Naive thymus-derived CD8-positive, alpha-beta T cell (primary cell): ENCODE measurements around the gene BNC1. TPM values are rescaled to one million over a fixed set of nuclear protein-coding genes. Genes with fewer than 3 reads are reported as not detected.

Experiments used
- ATAC-seq, 2 donors: fragments of 150-1000 bp; cut with Tn5 transposase in 1 of 2; sonication (Bioruptor Pico), chemical (Tn5 transposase) in 1 of 2; 1 replicate in 1 of 2; 2 replicates in 1 of 2; pipeline ENCODE4 v1.10.0; 2021; ENCODE audit warnings: mild to moderate bottlenecking in 2 of 2, moderate library complexity in 2 of 2
- POLR2A ChIA-PET: fragments of 350-600 bp; sonication (Branson Sonifier 250); formaldehyde crosslinking; loops from one replicate; lab custom pipeline; 2021; ENCODE audit warnings: antibody characterized with exemption; lab: Charles Lee
- DNase-seq, 10 donors: peaks; one replicate each; pipeline versions ENCODE4 v3.0.0 to v3.0.0-alpha.2; 2020 to 2022
- H3K27ac Mint-ChIP-seq, 10 donors: one replicate each; pipeline ENCODE4 v1.8.0; 2020 to 2022; ENCODE audit warnings: mild to moderate bottlenecking in 10 of 10, mixed read lengths in 10 of 10, moderate library complexity in 4 of 10, inconsistent platforms in 1 of 10
- H3K27me3 Mint-ChIP-seq, 5 donors: one replicate each; pipeline ENCODE4 v1.8.0; 2021 to 2022; ENCODE audit warnings: mixed read lengths in 5 of 5
- H3K36me3 Mint-ChIP-seq, 3 donors: one replicate each; pipeline ENCODE4 v1.8.0; 2020 to 2022; ENCODE audit warnings: mixed read lengths in 3 of 3, mild to moderate bottlenecking in 2 of 3, inconsistent platforms in 1 of 3
- H3K4me1 Mint-ChIP-seq, 4 donors: one replicate each; pipeline ENCODE4 v1.8.0; 2021 to 2022; ENCODE audit warnings: mixed read lengths in 4 of 4
- H3K4me3 Mint-ChIP-seq, 10 donors: one replicate each; pipeline ENCODE4 v1.8.0; 2020 to 2022; ENCODE audit warnings: mild to moderate bottlenecking in 10 of 10, mixed read lengths in 10 of 10, moderate library complexity in 6 of 10, inconsistent platforms in 1 of 10
- H3K9me3 Mint-ChIP-seq, 9 donors: one replicate each; pipeline ENCODE4 v1.8.0; 2020 to 2022; ENCODE audit warnings: mixed read lengths in 9 of 9, mild to moderate bottlenecking in 3 of 9, inconsistent platforms in 1 of 9, moderate library complexity in 1 of 9
- polyA plus RNA-seq, 3 donors: library from polyadenylated mRNA; unstranded; fragments of 300-500 nt; fragmentation: Illumina TruSeq; gene quantifications; one replicate each; pipeline ENCODE4 v1.2.3, GENCODE V29; 2021
- total RNA-seq, 8 experiments: library from RNA in 2 of 8; stranded (reverse) in 2 of 8; gene quantifications; one replicate each; pipeline ENCODE4 v1.2.3 and lab custom pipeline; 2021 to 2026

Gene BNC1
- total and polyA plus RNA-seq, 5 experiments from 2014 or later: not detected

DNA sequence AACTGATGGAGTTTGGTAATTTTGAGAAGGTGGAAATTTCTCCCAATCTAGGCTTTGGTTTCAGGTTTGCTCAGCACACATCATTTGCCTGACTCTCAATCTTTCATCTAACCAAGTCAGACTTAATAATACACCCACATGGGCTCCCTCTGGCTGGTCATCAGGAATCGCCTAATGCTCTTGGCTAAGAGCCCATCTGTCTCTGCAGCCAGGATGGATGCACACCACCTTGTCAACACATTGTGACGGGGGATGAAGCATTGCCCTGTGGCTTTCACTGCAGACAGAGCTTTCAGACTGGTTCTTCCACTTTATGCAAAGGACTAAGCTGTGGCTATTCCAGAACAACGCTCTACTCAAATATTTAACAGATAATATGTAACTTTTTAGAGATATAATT is 73.8 kb downstream of the BNC1 start:
- Mint-ChIP-seq H3K36me3 (peaks cover 1 to 4% (median 2%) of the 10 kb centered on the region in 3 donors), H3K4me3 (no peak overlapping the region), H3K27ac (no peak overlapping the region), H3K4me1 (peaks cover 3 to 9% (median 5%) of the 10 kb centered on the region in 4 donors), H3K9me3 (peaks cover 0 to 3% (median 0%) of the 10 kb centered on the region in 9 donors), H3K27me3 (peaks cover 12 to 24% (median 20%) of the 10 kb centered on the region in 5 donors)
- ATAC-seq (no peak), DNase-seq (no peak)
- POLR2A ChIA-PET: no interaction called here

GRCh38 chr15:83209333-83209732 is 75.1 kb downstream of the BNC1 start:
- POLR2A ChIA-PET: no interaction called here
- Mint-ChIP-seq H3K4me1 (peaks cover 3 to 10% (median 5%) of the 10 kb centered on the region in 4 donors), H3K27me3 (peaks cover 8 to 20% (median 14%) of the 10 kb centered on the region in 5 donors), H3K4me3 (no peak overlapping the region), H3K36me3 (peaks cover 1 to 4% (median 2%) of the 10 kb centered on the region in 3 donors), H3K27ac (no peak overlapping the region), H3K9me3 (peaks cover 0 to 2% (median 0%) of the 10 kb centered on the region in 9 donors)
- no peak for DNase-seq
- no peak for ATAC-seq

- no peak for ATAC-seq
- peaks cover 1 to 4% (median 2%) of the 10 kb centered on the region in 3 donors for H3K36me3 Mint-ChIP-seq
- peaks cover 0 to 2% (median 0%) of the 10 kb centered on the region in 9 donors for H3K9me3 Mint-ChIP-seq
- H3K4me3 Mint-ChIP-seq: no peak overlapping the region
- peak overlapping the region in 1 of 10 donors; percentile 38 for H3K27ac Mint-ChIP-seq
- peaks cover 10 to 25% (median 13%) of the 10 kb centered on the region in 5 donors for H3K27me3 Mint-ChIP-seq
- POLR2A ChIA-PET: interaction anchor here (0.5 to 0.7 kb wide), 2 partner anchors 315 to 664 kb away, joined by 3 read pairs; no protein-coding TSS in a partner anchor
- peak in 1 of 10 donors; percentile 3 for DNase-seq
- H3K4me1 Mint-ChIP-seq: peaks cover 3 to 10% (median 5%) of the 10 kb centered on the region in 4 donors
Observed at GRCh38 chr15:83208367-83208661, 76.2 kb downstream of the BNC1 start.

DNA sequence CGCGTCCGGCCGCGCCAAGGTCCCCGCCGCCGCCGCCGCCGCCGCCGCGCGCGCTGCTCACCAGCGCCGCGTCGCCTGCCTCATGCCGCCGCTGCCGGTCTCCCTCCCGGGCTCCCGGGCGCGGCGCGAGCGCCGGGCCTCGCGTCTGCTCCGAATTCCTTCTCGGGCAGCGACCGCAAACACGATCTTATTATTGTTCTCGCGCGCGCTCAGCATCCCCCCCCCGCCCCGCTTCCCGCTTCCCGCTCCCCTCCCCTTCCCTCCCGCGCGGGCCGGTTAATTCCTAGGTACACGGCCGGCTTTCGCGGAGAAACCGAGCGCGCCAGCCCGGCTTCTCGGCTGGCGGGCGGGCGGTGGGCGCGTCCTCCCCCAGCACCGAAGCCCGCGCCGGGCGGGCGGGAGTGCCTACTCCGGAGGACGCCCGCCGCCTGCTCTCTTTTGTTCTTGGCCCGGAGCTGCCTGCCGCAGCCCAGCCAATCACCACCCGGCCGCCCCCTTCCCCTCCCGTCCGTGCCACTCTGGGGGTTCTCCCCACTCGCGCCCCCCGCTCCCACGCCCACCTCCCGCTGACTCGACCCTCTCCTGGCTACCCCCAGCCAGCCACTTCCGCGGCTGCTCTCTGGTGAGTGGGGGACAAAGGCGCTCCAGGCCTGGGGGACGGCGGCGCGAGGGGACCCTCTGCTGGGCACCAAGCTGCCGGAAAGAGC is 76.7 kb downstream of the BNC1 start, which contains the start of gene HDGFL3:
Gene HDGFL3 (minus strand): TSS at position 164 of the 707 bp plus-strand sequence. CDS start 409 bp downstream, outside the sequence.
- H3K27ac Mint-ChIP-seq: peak within 1 kb of the TSS in 4 of 10 donors; percentile 55 to 89 (median 80)
- H3K4me1 Mint-ChIP-seq: peaks cover 3 to 10% (median 5%) of the 10 kb centered on the region in 4 donors

DNA sequence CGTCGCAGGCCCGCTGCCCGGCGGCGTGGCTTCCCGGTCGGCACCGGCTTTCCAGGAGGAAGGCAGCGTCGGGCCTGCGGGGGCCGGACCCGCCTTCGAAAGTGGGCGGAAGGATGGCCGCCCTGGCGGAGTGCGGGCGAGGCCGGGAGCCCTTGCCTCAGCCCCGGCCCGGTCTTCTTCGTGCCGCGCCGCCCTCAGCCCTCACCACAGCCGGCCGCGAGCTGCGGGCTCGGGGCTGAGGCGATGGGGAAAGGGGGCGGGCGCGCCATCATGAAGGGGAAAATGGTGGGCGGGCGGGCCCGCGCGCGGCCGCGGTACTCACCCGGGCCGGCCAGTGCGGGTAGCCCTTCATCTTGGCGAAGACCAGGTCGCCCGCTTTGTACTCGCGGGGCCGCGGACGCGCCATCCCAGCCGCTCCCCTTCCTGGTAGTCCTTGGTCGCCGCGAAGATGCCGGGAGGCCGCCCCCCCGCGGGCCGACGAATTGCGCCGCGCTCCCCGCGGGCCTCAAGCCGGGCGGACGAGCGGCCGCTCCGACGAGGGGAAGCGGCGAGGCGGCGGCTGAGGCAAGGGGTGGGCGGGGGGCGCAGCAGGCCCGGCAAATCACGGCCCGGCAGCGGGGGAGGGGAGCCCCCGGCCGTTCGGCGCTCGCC is 77.3 kb downstream of the BNC1 start:
- peak in 5 of 10 donors; percentile 1 to 15 (median 10) for DNase-seq
- Mint-ChIP-seq H3K27me3 (peaks cover 7 to 34% (median 11%) of the 10 kb centered on the region in 5 donors), H3K36me3 (peaks cover 1 to 4% (median 2%) of the 10 kb centered on the region in 3 donors), H3K4me3 (peak overlapping the region in 3 of 10 donors; percentile 46 to 93 (median 79)), H3K27ac (peak overlapping the region in 1 of 10 donors; percentile 80), H3K4me1 (peaks cover 3 to 12% (median 5%) of the 10 kb centered on the region in 4 donors), H3K9me3 (peaks cover 0 to 2% (median 0%) of the 10 kb centered on the region in 9 donors)
- ATAC-seq: peak; percentile 44 to 63
- POLR2A ChIA-PET: interaction anchor here (0.6 kb wide), 1 partner anchor 20 kb away, joined by 4 read pairs; no protein-coding TSS in a partner anchor

More for the DNA sequence above, 76.7 kb downstream of the BNC1 start, which contains the start of gene HDGFL3:
- H3K36me3 Mint-ChIP-seq: peaks cover 1 to 4% (median 2%) of the 10 kb centered on the region in 3 donors
- H3K9me3 Mint-ChIP-seq: peaks cover 0 to 2% (median 0%) of the 10 kb centered on the region in 9 donors
- DNase-seq: peak in 5 of 10 donors; percentile 9 to 38 (median 27)
- POLR2A ChIA-PET: no interaction called here
- peaks cover 11 to 30% (median 13%) of the 10 kb centered on the region in 5 donors for H3K27me3 Mint-ChIP-seq
- peak; percentile 57 to 63 for ATAC-seq
- peak within 1 kb of the TSS; percentile 79 to 95 (median 91) for H3K4me3 Mint-ChIP-seq

DNA sequence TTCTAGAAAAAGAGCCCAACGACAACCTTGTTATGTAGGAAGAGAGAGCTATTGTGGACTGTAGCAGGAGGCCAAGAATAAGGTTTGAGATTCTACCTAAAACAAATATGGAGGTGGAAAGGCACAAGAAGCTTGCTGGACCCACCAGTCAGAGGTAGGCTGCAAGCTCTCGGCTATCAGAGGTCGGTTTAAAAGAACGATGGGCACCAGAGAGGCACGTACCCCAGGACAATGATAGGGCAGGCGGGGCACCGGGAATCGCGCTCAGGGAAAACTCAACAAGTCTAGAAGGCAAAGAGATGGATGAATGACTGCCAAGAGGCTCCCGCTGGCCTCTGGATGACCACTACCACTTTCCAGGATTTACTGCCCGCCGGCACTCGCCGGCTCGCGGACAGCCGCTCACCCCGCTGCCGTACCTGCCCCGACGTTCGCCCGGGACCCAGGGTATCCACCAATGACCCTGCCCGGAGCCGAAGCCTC is 77.9 kb downstream of the BNC1 start:
- no peak for ATAC-seq
- peak in 1 of 10 donors; percentile 4 for DNase-seq
- peaks cover 3 to 12% (median 5%) of the 10 kb centered on the region in 4 donors for H3K4me1 Mint-ChIP-seq
- peaks cover 1 to 4% (median 2%) of the 10 kb centered on the region in 3 donors for H3K36me3 Mint-ChIP-seq
- peak overlapping the region; percentile 79 to 95 (median 91) for H3K4me3 Mint-ChIP-seq
- peak overlapping the region in 9 of 10 donors; percentile 45 to 89 (median 80) for H3K27ac Mint-ChIP-seq
- H3K9me3 Mint-ChIP-seq: peaks cover 0 to 2% (median 0%) of the 10 kb centered on the region in 9 donors
- H3K27me3 Mint-ChIP-seq: peaks cover 7 to 38% (median 11%) of the 10 kb centered on the region in 5 donors
- POLR2A ChIA-PET: interaction anchor here (0.6 kb wide), 1 partner anchor 21 kb away, joined by 4 read pairs; no protein-coding TSS in a partner anchor

Other genes with a start within 250 kb of the BNC1 start
- 10 to 100 TPM; 42.9 to 43.3 TPM for gene BTBD1, start 217.4 kb downstream of the BNC1 start, total RNA-seq
- 10 to 100 TPM; 36.0 to 40.6 (median 37.0) TPM for gene BTBD1, start 217.4 kb downstream of the BNC1 start, polyA plus RNA-seq
- under 1 TPM; 0.34 to 0.58 TPM for gene TM6SF1, start 177.0 kb downstream of the BNC1 start, total RNA-seq
- gene TM6SF1, start 177.0 kb downstream of the BNC1 start, polyA plus RNA-seq: under 1 TPM in 2 of 3 donors, not detected in 1; 0.13 to 0.68 TPM
- gene HDGFL3, start 76.8 kb downstream of the BNC1 start, total RNA-seq: 1 to 10 TPM; 2.9 to 3.1 TPM
- 1 to 10 TPM; 2.9 to 3.5 (median 3.0) TPM for gene HDGFL3, start 76.8 kb downstream of the BNC1 start, polyA plus RNA-seq
- not detected for gene SH3GL3, start 162.7 kb upstream of the BNC1 start, total RNA-seq
- gene SH3GL3, start 162.7 kb upstream of the BNC1 start, polyA plus RNA-seq: not detected